C4-2B (cell line): Measurements from ENCODE around the gene ZHX3.

ENCODE experiments used
- CTCF ChIP-seq: fragments of 450-650 bp; conservative IDR thresholded peaks from 2 replicates; pipeline ENCODE4 v1.5.1; 2017; ENCODE audit warnings: mild to moderate bottlenecking
- ZFX ChIP-seq: fragments of 450-650 bp; IDR thresholded peaks from 2 replicates; pipeline ENCODE4 v1.6.1; 2017

GRCh38 chr20:41154436-41155176, 162.9 kb downstream of the ZHX3 start:
- TF ChIP-seq CTCF = no peak
- TF ChIP-seq ZFX = no peak
